Mesendoderm (in vitro differentiated cells): ENCODE results near the gene ARF1.

Source experiments
- DNase-seq: peaks from one replicate; pipeline ENCODE4 v3.0.0; 2013
- H2AK5ac ChIP-seq: 2 replicates; pipeline ENCODE4 v1.6.1; 2013; ENCODE audit warnings: low read length, inconsistent platforms
- H2BK120ac ChIP-seq: 2 replicates; pipeline ENCODE4 v1.6.1; 2013; ENCODE audit warnings: low read depth, mild to moderate bottlenecking, low read length, moderate library complexity, mixed read lengths
- H2BK15ac ChIP-seq: replicated peaks from 2 replicates; pipeline ENCODE4 v1.6.1; 2013; ENCODE audit warnings: low read depth, mild to moderate bottlenecking, moderate library complexity
- H2BK5ac ChIP-seq: 2 replicates; pipeline ENCODE4 v1.6.1; 2013; ENCODE audit warnings: low read length, inconsistent platforms
- H3K18ac ChIP-seq: 2 replicates; pipeline ENCODE4 v1.6.1; 2013; ENCODE audit warnings: mild to moderate bottlenecking, low read length, mixed read lengths
- H3K23ac ChIP-seq: one replicate; pipeline ENCODE4 v1.6.1; 2013; ENCODE audit warnings: low read length
- H3K27ac ChIP-seq: 2 replicates; pipeline ENCODE4 v1.5.1; 2013; ENCODE audit warnings: low read depth, mild to moderate bottlenecking, inconsistent platforms, low read length, moderate library complexity
- H3K27me3 ChIP-seq: 2 replicates; pipeline ENCODE4 v1.6.1; 2013; ENCODE audit warnings: low read length, control low read depth, mild to moderate bottlenecking, inconsistent platforms; ENCODE audit not compliant: insufficient read depth, poor library complexity
- H3K36me3 ChIP-seq: 2 replicates; pipeline ENCODE4 v1.6.1; 2013; ENCODE audit warnings: low read length, inconsistent platforms; ENCODE audit not compliant: control insufficient read depth, insufficient read depth
- H3K4ac ChIP-seq: one replicate; pipeline ENCODE4 v1.6.1; 2013; ENCODE audit warnings: low read depth, mild to moderate bottlenecking, low read length, moderate library complexity
- H3K4me1 ChIP-seq: 2 replicates; pipeline ENCODE4 v1.6.1; 2013; ENCODE audit warnings: low read depth, low read length, inconsistent platforms; ENCODE audit not compliant: control insufficient read depth
- H3K4me2 ChIP-seq: 2 replicates; pipeline ENCODE4 v1.6.1; 2013; ENCODE audit warnings: low read length
- H3K4me3 ChIP-seq: 2 replicates; pipeline ENCODE4 v1.5.1; 2013; ENCODE audit warnings: mild to moderate bottlenecking, low read length
- H3K56ac ChIP-seq: one replicate; pipeline ENCODE4 v1.6.1; 2013; ENCODE audit warnings: low read length
- H3K79me1 ChIP-seq: 2 replicates; pipeline ENCODE4 v1.6.1; 2013; ENCODE audit warnings: low read length, inconsistent platforms
- H3K79me2 ChIP-seq: 2 replicates; pipeline ENCODE4 v1.6.1; 2013; ENCODE audit warnings: mild to moderate bottlenecking, low read length; ENCODE audit not compliant: control insufficient read depth, insufficient read depth
- H3K9ac ChIP-seq: 2 replicates; pipeline ENCODE4 v1.6.1; 2013; ENCODE audit warnings: low read length, inconsistent platforms
- H4K5ac ChIP-seq: one replicate; pipeline ENCODE4 v1.6.1; 2013; ENCODE audit warnings: low read length
- H4K8ac ChIP-seq: one replicate; pipeline ENCODE4 v1.6.1; 2013; ENCODE audit warnings: low read depth, mild to moderate bottlenecking, control low read depth, low read length, moderate library complexity
- WGBS: extraction: QIAGEN DNeasy Blood & Tissue Kit; methylation state at CpG from one replicate; pipeline ENCODE4 v1.1.7; 2013; ENCODE audit warnings: low lambda C conversion rate, missing lambda C conversion rate; ENCODE audit not compliant: insufficient coverage; ENCODE audit errors: extremely low coverage; 5-methylcytosine and 5-hydroxymethylcytosine counted together

The ARF1 gene

GRCh38 chr1:228099331-228099732 is 16.8 kb downstream of the ARF1 start:
- Histone ChIP-seq H3K36me3 (peaks cover 3% of the 10 kb centered on the region), H3K23ac (no peak overlapping the region), H2BK15ac (no peak overlapping the region), H4K8ac (no peak overlapping the region), H3K79me2 (peaks cover 32% of the 10 kb centered on the region), H3K4ac (no peak overlapping the region), H4K5ac (no peak overlapping the region), H3K27me3 (no peaks in the 10 kb centered on the region), H3K4me3 (no peak overlapping the region), H3K9ac (no peak overlapping the region), H3K18ac (no peak overlapping the region), H3K4me2 (no peak overlapping the region), H3K56ac (no peak overlapping the region), H2AK5ac (no peak overlapping the region), H2BK5ac (no peak overlapping the region), H3K79me1 (peaks cover 13% of the 10 kb centered on the region), H3K4me1 (peaks cover 1% of the 10 kb centered on the region), H2BK120ac (no peak overlapping the region), H3K27ac (no peak overlapping the region)
- WGBS = no CpG with 5 or more reads among the region's 4 CpGs
- DNase-seq = no peak

GRCh38 chr1:228100822-228101613 is 18.5 kb downstream of the ARF1 start:
- H3K4me1 ChIP-seq = peaks cover 1% of the 10 kb centered on the region
- no peak overlapping the region for H3K9ac ChIP-seq
- no peak overlapping the region for H2BK15ac ChIP-seq
- no peak overlapping the region for H3K4me2 ChIP-seq
- no peak overlapping the region for H2BK120ac ChIP-seq
- peaks cover 3% of the 10 kb centered on the region for H3K36me3 ChIP-seq
- no CpG with 5 or more reads among the region's 12 CpGs for WGBS
- H3K27ac ChIP-seq = no peak overlapping the region
- no peak overlapping the region for H3K18ac ChIP-seq
- no peak overlapping the region for H3K4ac ChIP-seq
- H3K56ac ChIP-seq = no peak overlapping the region
- DNase-seq = no peak
- no peak overlapping the region for H3K4me3 ChIP-seq
- peaks cover 15% of the 10 kb centered on the region for H3K79me2 ChIP-seq
- H3K79me1 ChIP-seq = peaks cover 11% of the 10 kb centered on the region
- H4K5ac ChIP-seq = no peak overlapping the region
- no peaks in the 10 kb centered on the region for H3K27me3 ChIP-seq
- H2AK5ac ChIP-seq = no peak overlapping the region
- H4K8ac ChIP-seq = no peak overlapping the region
- H2BK5ac ChIP-seq = no peak overlapping the region
- no peak overlapping the region for H3K23ac ChIP-seq

- Histone ChIP-seq H3K79me2 (peaks cover 9% of the 10 kb centered on the region), H2BK15ac (no peak overlapping the region), H3K27me3 (no peaks in the 10 kb centered on the region), H3K4me2 (no peak overlapping the region), H2BK120ac (no peak overlapping the region), H3K23ac (no peak overlapping the region), H3K4me1 (peaks cover 1% of the 10 kb centered on the region), H3K9ac (peak overlapping the region; percentile 88), H2AK5ac (no peak overlapping the region), H3K27ac (no peak overlapping the region), H3K4ac (no peak overlapping the region), H3K18ac (no peak overlapping the region), H4K5ac (no peak overlapping the region), H3K4me3 (no peak overlapping the region), H4K8ac (no peak overlapping the region), H3K79me1 (peaks cover 10% of the 10 kb centered on the region), H3K36me3 (peaks cover 3% of the 10 kb centered on the region), H3K56ac (no peak overlapping the region), H2BK5ac (no peak overlapping the region)
- no CpG with 5 or more reads among the region's 15 CpGs for WGBS
- DNase-seq = no peak
Observed at GRCh38 chr1:228101614-228101993, 19.1 kb downstream of the ARF1 start.

- no CpG with 5 or more reads among the region's 73 CpGs for WGBS
- Histone ChIP-seq H2BK120ac (no peak overlapping the region), H3K4me1 (peaks cover 1% of the 10 kb centered on the region), H3K4ac (no peak overlapping the region), H2BK15ac (no peak overlapping the region), H3K36me3 (peaks cover 3% of the 10 kb centered on the region), H3K27me3 (no peaks in the 10 kb centered on the region), H3K23ac (no peak overlapping the region), H3K4me2 (peak overlapping the region; percentile 67), H4K8ac (no peak overlapping the region), H3K27ac (no peak overlapping the region), H3K79me1 (peaks cover 5% of the 10 kb centered on the region), H3K9ac (peak overlapping the region; percentile 88), H3K56ac (peak overlapping the region; percentile 83), H2AK5ac (no peak overlapping the region), H2BK5ac (no peak overlapping the region), H4K5ac (no peak overlapping the region), H3K79me2 (peaks cover 3% of the 10 kb centered on the region), H3K4me3 (peak overlapping the region; percentile 67), H3K18ac (peak overlapping the region; percentile 24)
- DNase-seq = peak; percentile 64
Observed at GRCh38 chr1:228101994-228102790, 19.7 kb downstream of the ARF1 start.

- peak within 1 kb of the TSS; percentile 88 for H3K9ac ChIP-seq
Observed at GRCh38 chr1:228102791-228103620, 20.5 kb downstream of the ARF1 start, which contains the start of gene C1orf35. TSS of gene C1orf35 (minus strand) at chr1:228103325. CDS start at chr1:228103227, 98 bp downstream.

More at GRCh38 chr1:228102791-228103620, 20.5 kb downstream of the ARF1 start, which contains the start of gene C1orf35:
- Histone ChIP-seq H3K4ac (no peak within 1 kb of the TSS), H4K5ac (no peak within 1 kb of the TSS), H3K27me3 (no peaks in the 10 kb centered on the region), H3K18ac (peak within 1 kb of the TSS; percentile 24), H3K27ac (no peak within 1 kb of the TSS), H2BK120ac (no peak within 1 kb of the TSS), H3K4me3 (peak within 1 kb of the TSS; percentile 67), H2BK5ac (no peak within 1 kb of the TSS), H2BK15ac (no peak within 1 kb of the TSS), H3K4me2 (peak within 1 kb of the TSS; percentile 67), H3K36me3 (peaks cover 2% of the 10 kb centered on the region), H3K4me1 (peaks cover 1% of the 10 kb centered on the region), H3K23ac (no peak within 1 kb of the TSS), H3K79me1 (peaks cover 3% of the 10 kb centered on the region), H3K56ac (peak within 1 kb of the TSS; percentile 83), H2AK5ac (peak within 1 kb of the TSS; percentile 38), H4K8ac (no peak within 1 kb of the TSS), H3K79me2 (no peaks in the 10 kb centered on the region)
- no CpG with 5 or more reads among the region's 104 CpGs for WGBS
- peak; percentile 97 for DNase-seq
